Omental fat pad (tissue), 4 donors: ENCODE measurements around the gene PTGDS. TPM values are rescaled to one million over a fixed set of nuclear protein-coding genes. Genes with fewer than 3 reads are reported as not detected.

ENCODE experiments used
- ATAC-seq: fragments of 150-250 bp; one replicate; pipeline ENCODE4 v1.9.1; 2016; ENCODE audit warnings: mild to moderate bottlenecking, moderate library complexity; ENCODE audit not compliant: low FRiP score
- DNase-seq: peaks from one replicate; pipeline ENCODE4 v3.0.0-alpha.2; 2019; ENCODE audit warnings: low spot score
- total RNA-seq, 4 donors: library from RNA; depleted of rRNA; stranded (reverse); fragments of >200 nt; gene quantifications; one replicate each; pipeline ENCODE4 v1.1.0, GENCODE V29; 2016
- TF ChIP-seq, protein P1 (sequence below), 3 donors: fragments of 450-650 bp; IDR thresholded peaks; one replicate each; pipeline ENCODE4 v1.5.1; 2016 to 2017; ENCODE audit warnings: antibody characterized with exemption in 3 of 3, mild to moderate bottlenecking in 3 of 3, moderate library complexity in 2 of 3

Gene PTGDS
- total RNA-seq, 4 donors from 2014 or later = 76.9 to 173 (median 118) TPM

DNA sequence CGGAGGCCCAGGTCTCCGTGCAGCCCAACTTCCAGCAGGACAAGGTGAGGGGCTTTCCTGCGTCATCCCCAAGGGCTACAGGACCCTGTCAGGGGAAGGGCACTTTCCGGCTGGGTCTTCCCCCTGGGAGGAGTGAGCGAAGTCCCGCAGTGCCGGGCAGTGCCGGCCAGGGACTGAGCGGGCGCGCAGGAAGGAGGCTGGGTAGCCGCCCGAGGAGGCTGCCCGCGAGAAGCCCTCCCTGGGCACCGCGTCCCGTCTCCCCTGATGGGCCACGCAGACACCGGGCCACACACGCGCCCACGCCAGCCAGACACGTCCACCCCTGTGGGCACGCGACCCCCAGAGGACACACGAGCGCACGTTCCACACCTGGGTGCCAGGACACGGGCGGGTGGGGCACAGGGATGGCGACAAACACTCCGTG is 357 bp downstream of the PTGDS start:
- TF ChIP-seq, protein P1, sequence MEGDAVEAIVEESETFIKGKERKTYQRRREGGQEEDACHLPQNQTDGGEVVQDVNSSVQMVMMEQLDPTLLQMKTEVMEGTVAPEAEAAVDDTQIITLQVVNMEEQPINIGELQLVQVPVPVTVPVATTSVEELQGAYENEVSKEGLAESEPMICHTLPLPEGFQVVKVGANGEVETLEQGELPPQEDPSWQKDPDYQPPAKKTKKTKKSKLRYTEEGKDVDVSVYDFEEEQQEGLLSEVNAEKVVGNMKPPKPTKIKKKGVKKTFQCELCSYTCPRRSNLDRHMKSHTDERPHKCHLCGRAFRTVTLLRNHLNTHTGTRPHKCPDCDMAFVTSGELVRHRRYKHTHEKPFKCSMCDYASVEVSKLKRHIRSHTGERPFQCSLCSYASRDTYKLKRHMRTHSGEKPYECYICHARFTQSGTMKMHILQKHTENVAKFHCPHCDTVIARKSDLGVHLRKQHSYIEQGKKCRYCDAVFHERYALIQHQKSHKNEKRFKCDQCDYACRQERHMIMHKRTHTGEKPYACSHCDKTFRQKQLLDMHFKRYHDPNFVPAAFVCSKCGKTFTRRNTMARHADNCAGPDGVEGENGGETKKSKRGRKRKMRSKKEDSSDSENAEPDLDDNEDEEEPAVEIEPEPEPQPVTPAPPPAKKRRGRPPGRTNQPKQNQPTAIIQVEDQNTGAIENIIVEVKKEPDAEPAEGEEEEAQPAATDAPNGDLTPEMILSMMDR (IDR thresholded peaks at IDR 0.05) = no peak
- no peak for DNase-seq
- no peak for ATAC-seq

DNA sequence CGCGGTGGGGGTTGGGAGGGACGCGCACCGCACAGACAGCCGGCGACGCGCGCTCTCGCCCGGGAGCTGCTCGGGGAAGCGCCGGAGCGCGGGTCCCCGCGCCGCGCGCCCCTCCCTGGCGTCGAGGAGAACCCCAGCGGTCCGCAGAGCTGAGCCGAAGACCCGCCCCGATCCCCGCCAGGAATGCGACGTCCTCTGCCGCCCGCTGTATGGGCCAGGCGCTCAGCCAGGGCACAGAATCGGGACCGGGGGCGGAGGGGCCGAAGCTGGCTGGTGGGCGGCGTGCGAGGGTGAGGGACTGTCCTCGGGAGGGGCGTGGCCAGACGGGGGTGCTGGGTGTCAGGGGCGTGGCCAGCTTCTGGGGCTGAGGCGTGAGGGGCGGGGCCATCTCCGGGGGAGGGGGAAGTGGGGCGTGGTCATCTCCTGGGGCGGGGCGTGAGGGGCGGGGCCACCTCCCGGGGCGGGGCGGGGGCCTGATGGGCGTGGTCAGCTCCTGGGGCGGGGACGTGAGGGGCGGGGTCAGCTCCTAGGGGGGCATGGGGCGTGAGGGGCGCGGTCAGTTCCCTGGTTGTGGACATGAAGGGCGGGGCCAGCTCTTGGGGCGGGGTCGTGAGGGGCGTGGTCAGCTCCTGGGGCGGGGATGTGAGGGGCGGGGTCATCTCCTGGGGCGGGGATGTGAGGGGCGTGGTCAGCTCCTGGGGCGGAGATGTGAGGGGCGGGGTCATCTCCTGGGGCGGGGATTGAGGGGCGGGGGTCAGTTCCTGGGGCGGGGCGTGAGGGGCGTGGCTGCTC is 965 bp downstream of the PTGDS start:
- no peak for ATAC-seq
- no peak for DNase-seq
- TF ChIP-seq, protein P1 (IDR thresholded peaks at IDR 0.05) = no peak

DNA sequence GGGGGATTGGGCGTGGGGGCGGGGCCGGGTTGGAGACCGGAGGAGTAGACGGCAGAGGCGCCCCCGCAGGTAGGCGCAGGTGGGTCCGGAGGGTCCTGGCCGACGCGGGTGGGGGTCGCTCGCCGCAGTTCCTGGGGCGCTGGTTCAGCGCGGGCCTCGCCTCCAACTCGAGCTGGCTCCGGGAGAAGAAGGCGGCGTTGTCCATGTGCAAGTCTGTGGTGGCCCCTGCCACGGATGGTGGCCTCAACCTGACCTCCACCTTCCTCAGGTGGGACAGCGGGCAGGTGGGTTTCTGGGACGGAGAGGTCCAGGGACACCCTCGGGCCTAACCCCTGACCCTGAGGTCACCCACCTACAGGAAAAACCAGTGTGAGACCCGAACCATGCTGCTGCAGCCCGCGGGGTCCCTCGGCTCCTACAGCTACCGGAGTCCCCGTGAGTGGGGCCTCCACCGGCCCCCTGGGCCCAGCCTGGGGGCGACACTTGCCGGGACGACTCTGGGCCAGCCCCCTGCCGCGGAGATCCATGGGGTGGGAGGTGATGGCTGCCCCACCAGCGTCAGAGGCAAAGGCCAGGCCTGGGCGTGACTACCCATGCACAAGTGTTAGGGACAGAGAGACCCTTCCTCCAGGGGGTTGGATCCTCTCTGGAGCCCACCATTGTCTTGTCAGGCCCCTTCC is 1.7 kb downstream of the PTGDS start:
- TF ChIP-seq, protein P1 (IDR thresholded peaks at IDR 0.05) = no peak
- no peak for ATAC-seq
- no peak for DNase-seq

DNA sequence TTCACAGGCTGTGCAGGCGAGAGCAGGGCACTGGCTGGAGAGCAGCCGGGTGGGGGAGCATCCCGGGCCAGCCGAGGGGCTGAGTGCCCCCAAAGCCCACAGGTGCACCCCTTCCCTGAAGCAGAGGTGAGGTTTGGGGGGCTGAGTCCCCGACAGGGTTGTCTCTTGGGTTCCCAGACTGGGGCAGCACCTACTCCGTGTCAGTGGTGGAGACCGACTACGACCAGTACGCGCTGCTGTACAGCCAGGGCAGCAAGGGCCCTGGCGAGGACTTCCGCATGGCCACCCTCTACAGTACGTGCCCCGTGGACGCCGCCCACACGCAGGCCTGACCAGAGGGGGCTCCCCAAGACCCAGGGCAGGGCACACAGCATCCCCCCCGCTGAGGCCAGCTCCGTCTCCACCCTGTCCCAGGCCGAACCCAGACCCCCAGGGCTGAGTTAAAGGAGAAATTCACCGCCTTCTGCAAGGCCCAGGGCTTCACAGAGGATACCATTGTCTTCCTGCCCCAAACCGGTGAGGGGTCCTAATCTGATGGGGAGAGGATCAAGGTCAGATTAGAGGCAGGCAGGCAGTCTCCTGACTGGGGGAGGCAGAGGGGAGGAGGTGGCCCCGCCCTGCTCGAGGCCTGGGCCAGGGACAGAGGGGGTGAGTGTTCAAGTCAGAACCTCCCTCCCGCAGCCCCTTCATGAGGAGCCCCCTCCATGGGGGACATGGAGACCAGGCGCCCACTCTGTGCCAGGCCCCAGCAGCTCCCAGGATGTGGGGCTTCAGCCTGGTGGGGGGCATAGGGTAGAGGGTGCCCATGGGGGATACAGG is 2.7 kb downstream of the PTGDS start:
- DNase-seq = no peak
- TF ChIP-seq, protein P1 (IDR thresholded peaks at IDR 0.05) = no peak
- no peak for ATAC-seq

DNA sequence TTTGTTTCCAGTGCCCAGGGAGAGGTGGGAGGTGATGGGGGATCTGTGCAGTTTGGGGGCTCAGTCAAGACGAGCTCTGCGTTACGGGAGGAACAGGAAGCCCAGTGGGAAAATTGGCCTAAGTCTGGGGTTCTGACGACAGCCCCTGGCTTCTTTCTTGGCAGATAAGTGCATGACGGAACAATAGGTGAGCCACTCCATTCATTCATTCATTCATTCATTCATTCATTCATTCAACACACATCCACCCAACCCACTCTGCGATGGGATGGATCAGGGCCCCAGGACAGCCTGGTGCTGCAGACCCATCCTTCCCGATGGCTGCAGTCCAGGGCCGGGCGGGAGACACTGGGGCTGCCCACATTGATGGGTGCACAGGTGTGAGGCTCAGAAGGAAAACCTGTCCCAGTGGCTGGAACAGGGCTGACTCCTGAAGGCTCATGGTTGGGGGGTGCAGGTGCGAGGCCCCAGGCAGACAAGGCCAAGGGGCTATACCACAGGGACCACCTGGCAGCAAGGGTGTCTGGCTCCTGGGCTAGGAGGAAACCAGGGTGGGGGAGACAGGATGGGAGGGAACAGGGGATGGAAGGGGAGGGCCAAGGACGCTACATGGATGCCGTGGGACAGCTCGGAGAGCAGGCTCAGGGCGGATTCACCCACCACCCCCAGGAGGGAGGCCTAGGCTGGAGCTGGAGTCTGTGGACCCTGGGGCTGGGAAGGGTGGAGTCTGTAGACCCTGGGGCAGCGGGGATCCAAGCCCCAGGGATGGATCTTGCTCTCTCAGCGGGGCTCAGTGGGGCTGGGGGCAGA is 3.6 kb downstream of the PTGDS start:
- TF ChIP-seq, protein P1 (IDR thresholded peaks at IDR 0.05) = no peak
- ATAC-seq (no peak), DNase-seq (no peak)

DNA sequence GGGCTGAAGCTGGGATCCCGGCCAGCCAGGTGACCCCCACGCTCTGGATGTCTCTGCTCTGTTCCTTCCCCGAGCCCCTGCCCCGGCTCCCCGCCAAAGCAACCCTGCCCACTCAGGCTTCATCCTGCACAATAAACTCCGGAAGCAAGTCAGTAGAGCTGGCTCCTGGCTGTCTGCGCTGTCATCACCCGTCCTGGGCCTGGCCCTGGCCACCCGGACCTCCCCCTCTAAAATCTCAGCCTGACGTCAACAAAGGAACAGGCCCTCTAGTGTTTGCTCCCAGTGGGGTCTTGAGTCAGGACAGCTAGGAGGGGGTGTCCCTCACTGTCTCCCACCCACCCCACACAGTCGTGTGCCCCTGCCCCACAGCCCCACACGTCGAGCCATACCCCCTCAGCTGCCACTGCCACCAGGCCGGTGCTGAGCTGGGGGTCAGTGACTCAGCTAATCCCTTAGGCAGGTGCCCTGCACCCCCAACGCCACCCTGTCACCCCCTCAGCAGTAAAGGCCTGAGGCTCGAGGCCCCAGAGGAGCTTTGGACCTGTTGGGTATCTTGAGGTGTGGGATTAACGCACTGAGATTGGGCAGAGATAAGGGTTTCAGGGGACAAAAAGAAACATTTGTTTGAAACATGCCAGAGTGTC is 4.4 kb downstream of the PTGDS start:
- no peak for ATAC-seq
- TF ChIP-seq, protein P1 (IDR thresholded peaks at IDR 0.05) = no peak

More for the DNA sequence above, 4.4 kb downstream of the PTGDS start:
- DNase-seq = no peak
